OCI-LY3 (cell line): ENCODE results near the gene MCCC2.

Experiments used
- EZH2phosphoT487 ChIP-seq: fragments of 200-600 bp; shearing (Covaris generic); IDR thresholded peaks from 2 replicates; pipeline ENCODE4 v1.6.1; 2018; ENCODE audit warnings: antibody characterized with exemption, mixed run types, low read depth
- TF ChIP-seq, protein P1 (sequence below): fragments of 200-600, 300-600 bp; sonication (generic); IDR thresholded peaks from 2 replicates; pipeline ENCODE4 v1.5.1; 2014; ENCODE audit warnings: antibody characterized with exemption, low read length, low read depth

DNA sequence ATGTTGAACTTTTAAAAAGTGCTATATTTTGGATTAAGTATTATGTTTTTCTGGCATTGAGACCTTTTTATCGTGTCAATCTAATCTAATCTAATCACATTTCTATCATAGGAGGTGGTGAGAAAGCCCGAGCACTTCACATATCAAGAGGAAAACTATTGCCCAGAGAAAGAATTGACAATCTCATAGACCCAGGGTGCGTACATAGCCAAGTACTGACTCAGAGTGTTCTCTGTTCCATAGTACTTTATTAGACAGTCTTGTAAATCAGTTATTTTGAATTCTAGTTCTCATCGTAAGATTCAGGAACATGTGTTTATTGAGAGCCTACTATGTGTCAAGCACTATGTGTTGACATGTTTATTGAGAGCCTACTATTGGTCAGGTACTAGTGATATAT is 9.0 kb downstream of the MCCC2 start:
- TF ChIP-seq, protein P1, sequence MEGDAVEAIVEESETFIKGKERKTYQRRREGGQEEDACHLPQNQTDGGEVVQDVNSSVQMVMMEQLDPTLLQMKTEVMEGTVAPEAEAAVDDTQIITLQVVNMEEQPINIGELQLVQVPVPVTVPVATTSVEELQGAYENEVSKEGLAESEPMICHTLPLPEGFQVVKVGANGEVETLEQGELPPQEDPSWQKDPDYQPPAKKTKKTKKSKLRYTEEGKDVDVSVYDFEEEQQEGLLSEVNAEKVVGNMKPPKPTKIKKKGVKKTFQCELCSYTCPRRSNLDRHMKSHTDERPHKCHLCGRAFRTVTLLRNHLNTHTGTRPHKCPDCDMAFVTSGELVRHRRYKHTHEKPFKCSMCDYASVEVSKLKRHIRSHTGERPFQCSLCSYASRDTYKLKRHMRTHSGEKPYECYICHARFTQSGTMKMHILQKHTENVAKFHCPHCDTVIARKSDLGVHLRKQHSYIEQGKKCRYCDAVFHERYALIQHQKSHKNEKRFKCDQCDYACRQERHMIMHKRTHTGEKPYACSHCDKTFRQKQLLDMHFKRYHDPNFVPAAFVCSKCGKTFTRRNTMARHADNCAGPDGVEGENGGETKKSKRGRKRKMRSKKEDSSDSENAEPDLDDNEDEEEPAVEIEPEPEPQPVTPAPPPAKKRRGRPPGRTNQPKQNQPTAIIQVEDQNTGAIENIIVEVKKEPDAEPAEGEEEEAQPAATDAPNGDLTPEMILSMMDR, result no peak
- no peak for TF ChIP-seq EZH2phosphoT487
